Breast epithelium (tissue), 4 donors: ENCODE results near the gene NR2F2. TPM values are rescaled to one million over a fixed set of nuclear protein-coding genes. Genes with fewer than 3 reads are reported as not detected.
A peak's percentile ranks its signal among the peaks of the same experiment; 100 is the strongest.

ENCODE experiments used
- DNase-seq, 2 donors: peaks; one replicate each; pipeline ENCODE4 v3.0.0-alpha.2; 2019; ENCODE audit warnings: low spot score in 2 of 2
- H3K27ac ChIP-seq, 2 donors: fragments of 200-600 bp; sonication (generic) in 1 of 2; one replicate each; pipeline ENCODE4 v1.5.1; 2016 to 2019; ENCODE audit warnings: mild to moderate bottlenecking in 1 of 2
- H3K27me3 ChIP-seq, 2 donors: fragments of 200-600 bp; sonication (generic) in 1 of 2; one replicate each; pipeline versions ENCODE4 v1.5.1 to v1.6.0; 2017 to 2019; ENCODE audit warnings: control low read depth in 1 of 2, mild to moderate bottlenecking in 1 of 2
- H3K36me3 ChIP-seq: fragments of 200-600 bp; one replicate; pipeline ENCODE4 v1.5.1; 2019
- H3K4me1 ChIP-seq, 2 donors: fragments of 200-600 bp; sonication (generic); one replicate each; pipeline ENCODE4 v1.5.1; 2016 to 2019; ENCODE audit warnings: control low read depth in 1 of 2
- H3K4me3 ChIP-seq, 3 donors: fragments of 200-600 bp; sonication (generic); 1 replicate in 2 of 3; 2 replicates in 1 of 3; pipeline ENCODE4 v1.5.1; 2016 to 2019; ENCODE audit warnings: mild to moderate bottlenecking in 3 of 3, moderate library complexity in 2 of 3
- H3K9me3 ChIP-seq, 2 donors: fragments of 200-600 bp; sonication (generic) in 1 of 2; one replicate each; pipeline ENCODE4 v1.5.1; 2016 to 2019; ENCODE audit warnings: control low read depth in 1 of 2
- CTCF ChIP-seq, 3 donors: fragments of 450-650 bp; IDR thresholded peaks; one replicate each; pipeline ENCODE4 v1.5.1; 2016 to 2017; ENCODE audit warnings: antibody characterized with exemption in 3 of 3, mild to moderate bottlenecking in 3 of 3, moderate library complexity in 3 of 3
- POLR2A ChIP-seq: fragments of 450-650 bp; IDR thresholded peaks from one replicate; pipeline ENCODE4 v1.6.1; 2016; ENCODE audit warnings: antibody characterized with exemption, mild to moderate bottlenecking, moderate library complexity
- POLR2AphosphoS5 ChIP-seq, 3 donors: sonication (generic); formaldehyde crosslinking; IDR thresholded peaks; one replicate each; pipeline ENCODE4 v1.6.1; 2017; ENCODE audit warnings: antibody characterized with exemption in 3 of 3
- intact Hi-C: fragments of 100-400 bp; cut with DNase I; formaldehyde crosslinking; loops from one replicate; pipeline ENCODE4 v1.15.1; 2023; ENCODE audit warnings: low total_unique reads
- total RNA-seq, 3 donors: library from RNA; depleted of rRNA; stranded (reverse); fragments of >200 nt; gene quantifications; one replicate each; pipeline ENCODE4 v1.1.0, GENCODE V29; 2016

The NR2F2 gene
- total RNA-seq, 3 donors from 2014 or later, result 13.2 to 22.9 (median 13.6) TPM

- H3K9me3 ChIP-seq, result no peaks in the 10 kb centered on the region
- peak in 1 of 2 donors; percentile 56 for DNase-seq
- no peak for TF ChIP-seq POLR2A
- no peak for TF ChIP-seq CTCF (IDR thresholded peaks at IDR 0.05)
- no peak for TF ChIP-seq POLR2AphosphoS5 (IDR thresholded peaks at IDR 0.05)
- H3K27me3 ChIP-seq, result peaks cover 0 to 13% of the 10 kb centered on the region in 2 donors
- intact Hi-C loops, result no loop called here
- no peaks in the 10 kb centered on the region for H3K36me3 ChIP-seq
- peak overlapping the region in 1 of 2 donors; percentile 92 for H3K27ac ChIP-seq
- peaks cover 0 to 4% of the 10 kb centered on the region in 2 donors for H3K4me1 ChIP-seq
- H3K4me3 ChIP-seq, result peak overlapping the region in 2 of 3 donors; percentile 12 to 36
Observed at GRCh38 chr15:96351761-96352603, 21.5 kb downstream of the NR2F2 start.

DNA sequence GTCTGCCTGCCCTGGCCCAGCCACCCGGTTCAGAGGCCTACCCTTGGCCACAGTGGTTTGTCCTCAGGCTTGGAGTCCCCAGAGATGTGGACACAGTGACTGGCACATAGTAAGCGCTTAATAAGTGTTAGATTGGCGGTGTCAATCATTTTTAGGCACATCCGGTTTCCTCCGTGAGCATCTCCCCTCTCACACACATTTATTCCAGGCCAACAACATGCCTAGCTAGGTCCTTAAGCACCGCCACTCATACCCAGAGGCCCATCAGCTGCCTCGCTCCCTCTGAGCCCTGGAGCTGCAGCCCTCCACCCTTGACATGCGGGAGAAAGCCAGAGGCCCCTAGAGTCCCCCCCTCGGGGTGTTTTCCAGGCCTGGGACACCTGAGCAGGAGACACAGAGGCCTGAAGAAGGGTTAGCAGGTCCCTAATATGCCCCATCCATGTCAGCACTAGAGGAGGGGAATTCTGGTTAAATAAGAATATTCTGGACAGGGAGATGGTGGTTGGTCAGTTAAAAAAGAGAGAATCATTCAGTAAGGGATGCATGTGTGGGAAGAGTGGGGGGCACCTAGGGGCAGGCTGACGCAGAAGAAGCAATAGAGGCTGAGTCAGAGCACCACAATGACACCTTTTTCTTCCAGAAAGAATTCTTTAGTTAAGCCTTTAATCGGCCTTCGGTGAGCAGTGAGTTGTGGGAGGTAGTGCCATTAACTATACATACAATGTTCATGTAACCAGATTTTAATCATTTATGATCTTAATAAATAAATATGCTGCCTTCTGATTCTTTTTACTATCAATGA lies 22.3 kb downstream of the NR2F2 start:
- Histone ChIP-seq H3K36me3 (no peaks in the 10 kb centered on the region), H3K27ac (peak overlapping the region; percentile 84 to 92), H3K4me1 (peaks cover 0 to 4% of the 10 kb centered on the region in 2 donors), H3K9me3 (no peaks in the 10 kb centered on the region), H3K27me3 (peaks cover 0 to 14% of the 10 kb centered on the region in 2 donors), H3K4me3 (peak overlapping the region in 1 of 3 donors; percentile 36)
- no peak for TF ChIP-seq CTCF (IDR thresholded peaks at IDR 0.05)
- no peak for TF ChIP-seq POLR2AphosphoS5 (IDR thresholded peaks at IDR 0.05)
- TF ChIP-seq POLR2A, result no peak
- intact Hi-C loops, result no loop called here
- no peak for DNase-seq

DNA sequence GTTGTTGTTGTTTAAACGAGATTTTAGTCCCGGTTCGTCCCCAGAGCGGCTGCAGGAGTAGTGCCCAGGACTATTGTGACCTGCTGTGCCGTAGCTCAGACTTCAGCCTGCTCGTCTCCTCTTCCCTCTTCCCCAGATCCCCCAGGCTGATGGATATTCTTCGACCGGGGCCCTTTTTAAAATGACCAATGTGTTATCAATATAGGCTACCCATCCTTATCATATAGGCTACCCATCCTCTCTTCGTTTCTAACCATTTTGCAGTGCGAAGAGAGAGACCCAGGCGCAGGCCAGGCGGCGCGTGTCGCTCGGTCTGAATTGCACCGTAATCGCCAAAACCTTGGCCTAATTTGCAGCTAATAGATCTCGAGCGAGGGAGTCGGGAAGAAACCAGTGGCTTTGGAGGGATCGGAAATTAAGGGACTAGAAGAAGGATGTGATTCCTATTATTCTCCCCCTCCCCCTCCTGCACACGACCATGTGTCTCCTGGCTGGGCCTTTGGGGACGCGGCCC lies 23.0 kb downstream of the NR2F2 start:
- DNase-seq, result no peak
- intact Hi-C loops, result no loop called here
- peak overlapping the region; percentile 53 to 67 (median 54) for H3K4me3 ChIP-seq
- peaks cover 0 to 4% of the 10 kb centered on the region in 2 donors for H3K4me1 ChIP-seq
- TF ChIP-seq CTCF (IDR thresholded peaks at IDR 0.05) (no peak), POLR2AphosphoS5 (IDR thresholded peaks at IDR 0.05) (no peak), POLR2A (no peak)
- H3K9me3 ChIP-seq, result no peaks in the 10 kb centered on the region
- peak overlapping the region; percentile 84 to 92 for H3K27ac ChIP-seq
- peaks cover 0 to 21% of the 10 kb centered on the region in 2 donors for H3K27me3 ChIP-seq
- no peaks in the 10 kb centered on the region for H3K36me3 ChIP-seq

GRCh38 chr15:96353930-96354730 lies 23.6 kb downstream of the NR2F2 start:
- H3K27me3 ChIP-seq, result peaks cover 0 to 28% of the 10 kb centered on the region in 2 donors
- intact Hi-C loops, result no loop called here
- DNase-seq, result peak in 1 of 2 donors; percentile 52
- H3K9me3 ChIP-seq, result no peaks in the 10 kb centered on the region
- peak overlapping the region; percentile 53 to 67 (median 54) for H3K4me3 ChIP-seq
- TF ChIP-seq POLR2A, result no peak
- TF ChIP-seq CTCF (IDR thresholded peaks at IDR 0.05), result peak in 1 of 3 donors; percentile 7
- H3K4me1 ChIP-seq, result peaks cover 0 to 4% of the 10 kb centered on the region in 2 donors
- no peaks in the 10 kb centered on the region for H3K36me3 ChIP-seq
- H3K27ac ChIP-seq, result peak overlapping the region; percentile 84 to 92
